ENCODE measurements around the gene DZIP1.
"Not testable (repeated sequence)": the region's sequence is repeated elsewhere in the genome, so short reads cannot be mapped to it uniquely, and the experiment has no call there.

The DZIP1 gene

DNA sequence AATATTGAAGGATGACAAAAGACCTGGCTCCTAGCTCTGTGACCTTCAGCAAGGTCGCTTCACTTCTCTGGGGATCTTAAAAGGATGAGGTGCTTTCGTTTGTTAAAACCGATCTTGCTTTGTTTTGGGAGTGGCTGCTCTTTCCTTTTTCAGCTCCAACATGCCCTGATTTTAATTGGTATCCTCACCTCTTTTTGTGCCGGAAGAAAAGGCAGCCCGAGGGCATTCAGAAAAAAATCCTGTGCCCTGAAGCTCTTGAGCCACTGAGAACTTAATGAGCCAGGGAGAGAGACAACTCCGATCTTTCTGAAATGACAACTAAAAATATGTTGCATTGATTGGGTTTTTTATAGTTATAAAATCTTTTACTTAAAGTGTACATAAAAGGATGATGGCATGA lies 72.6 kb downstream of the DZIP1 start:
- no peaks in the 10 kb centered on the region for H3K9me3 ChIP-seq (ENCODE audit: low read length)
- TF ChIP-seq, protein P1, sequence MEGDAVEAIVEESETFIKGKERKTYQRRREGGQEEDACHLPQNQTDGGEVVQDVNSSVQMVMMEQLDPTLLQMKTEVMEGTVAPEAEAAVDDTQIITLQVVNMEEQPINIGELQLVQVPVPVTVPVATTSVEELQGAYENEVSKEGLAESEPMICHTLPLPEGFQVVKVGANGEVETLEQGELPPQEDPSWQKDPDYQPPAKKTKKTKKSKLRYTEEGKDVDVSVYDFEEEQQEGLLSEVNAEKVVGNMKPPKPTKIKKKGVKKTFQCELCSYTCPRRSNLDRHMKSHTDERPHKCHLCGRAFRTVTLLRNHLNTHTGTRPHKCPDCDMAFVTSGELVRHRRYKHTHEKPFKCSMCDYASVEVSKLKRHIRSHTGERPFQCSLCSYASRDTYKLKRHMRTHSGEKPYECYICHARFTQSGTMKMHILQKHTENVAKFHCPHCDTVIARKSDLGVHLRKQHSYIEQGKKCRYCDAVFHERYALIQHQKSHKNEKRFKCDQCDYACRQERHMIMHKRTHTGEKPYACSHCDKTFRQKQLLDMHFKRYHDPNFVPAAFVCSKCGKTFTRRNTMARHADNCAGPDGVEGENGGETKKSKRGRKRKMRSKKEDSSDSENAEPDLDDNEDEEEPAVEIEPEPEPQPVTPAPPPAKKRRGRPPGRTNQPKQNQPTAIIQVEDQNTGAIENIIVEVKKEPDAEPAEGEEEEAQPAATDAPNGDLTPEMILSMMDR (IDR thresholded peaks at IDR 0.05; ENCODE audit: low read length) = no peak
- TF ChIP-seq EZH2 (IDR thresholded peaks at IDR 0.05; ENCODE audit: borderline replicate concordance, low read length) = no peak
- H3K79me2 ChIP-seq (ENCODE audit: insufficient read depth, low read length) = no peaks in the 10 kb centered on the region
- H3K36me3 ChIP-seq (ENCODE audit: insufficient read depth, low read length) = no peaks in the 10 kb centered on the region
- no peak overlapping the region for H3K4me2 ChIP-seq (ENCODE audit: low read length)
- no peak overlapping the region for H2AFZ ChIP-seq (ENCODE audit: low read length)
- no peaks in the 10 kb centered on the region for H3F3A ChIP-seq (ENCODE audit: insufficient read depth, low read length)
- no peaks in the 10 kb centered on the region for H4K20me1 ChIP-seq (ENCODE audit: insufficient read depth, low read length)
- H3K27me3 ChIP-seq (ENCODE audit: insufficient read depth, low read length) = no peaks in the 10 kb centered on the region
- H3K27ac ChIP-seq (ENCODE audit: low read depth, low read length, poor library complexity, severe bottlenecking) = no peak overlapping the region
- H3K9ac ChIP-seq (ENCODE audit: low read length) = no peak overlapping the region
- H3K4me1 ChIP-seq (ENCODE audit: insufficient read depth, low read length, severe bottlenecking) = no peaks in the 10 kb centered on the region
- 0 out of 2 replicates have a peak, but pooled peaks cover 3% of the 10 kb centered on the region for H3K9me2 ChIP-seq (ENCODE audit: low read depth, low read length)
- H3K4me3 ChIP-seq (ENCODE audit: low read depth, low read length, poor library complexity, severe bottlenecking) = no peak overlapping the region

- Histone ChIP-seq H3K4me1 (ENCODE audit: insufficient read depth, low read length, severe bottlenecking) (no peaks in the 10 kb centered on the region), H3K9me2 (ENCODE audit: low read depth, low read length) (0 out of 2 replicates have a peak, but pooled peaks cover 3% of the 10 kb centered on the region), H3K79me2 (ENCODE audit: insufficient read depth, low read length) (no peaks in the 10 kb centered on the region), H3K9me3 (ENCODE audit: low read length) (no peaks in the 10 kb centered on the region), H3K36me3 (ENCODE audit: insufficient read depth, low read length) (no peaks in the 10 kb centered on the region), H3K9ac (ENCODE audit: low read length) (no peak overlapping the region), H3K27ac (ENCODE audit: low read depth, low read length, poor library complexity, severe bottlenecking) (no peak overlapping the region), H2AFZ (ENCODE audit: low read length) (no peak overlapping the region), H3K4me3 (ENCODE audit: low read depth, low read length, poor library complexity, severe bottlenecking) (no peak overlapping the region), H3K27me3 (ENCODE audit: insufficient read depth, low read length) (no peaks in the 10 kb centered on the region), H4K20me1 (ENCODE audit: insufficient read depth, low read length) (no peaks in the 10 kb centered on the region), H3F3A (ENCODE audit: insufficient read depth, low read length) (no peaks in the 10 kb centered on the region), H3K4me2 (ENCODE audit: low read length) (no peak overlapping the region)
- TF ChIP-seq, protein P1 (IDR thresholded peaks at IDR 0.05; ENCODE audit: low read length) = no peak
- no peak for TF ChIP-seq EZH2 (IDR thresholded peaks at IDR 0.05; ENCODE audit: borderline replicate concordance, low read length)
Observed at GRCh38 chr13:95570016-95570415, 74.5 kb downstream of the DZIP1 start.

GRCh38 chr13:95568131-95568530 lies 76.4 kb downstream of the DZIP1 start:
- Histone ChIP-seq H3K36me3 (ENCODE audit: insufficient read depth, low read length) (no peaks in the 10 kb centered on the region), H3K79me2 (ENCODE audit: insufficient read depth, low read length) (no peaks in the 10 kb centered on the region), H3K4me1 (ENCODE audit: insufficient read depth, low read length, severe bottlenecking) (no peaks in the 10 kb centered on the region), H4K20me1 (ENCODE audit: insufficient read depth, low read length) (no peaks in the 10 kb centered on the region), H3K27me3 (ENCODE audit: insufficient read depth, low read length) (no peaks in the 10 kb centered on the region), H3K4me2 (ENCODE audit: low read length) (no peak overlapping the region), H3K9me3 (ENCODE audit: low read length) (no peaks in the 10 kb centered on the region), H2AFZ (ENCODE audit: low read length) (no peak overlapping the region), H3K4me3 (ENCODE audit: low read depth, low read length, poor library complexity, severe bottlenecking) (no peak overlapping the region), H3F3A (ENCODE audit: insufficient read depth, low read length) (no peaks in the 10 kb centered on the region), H3K27ac (ENCODE audit: low read depth, low read length, poor library complexity, severe bottlenecking) (no peak overlapping the region), H3K9ac (ENCODE audit: low read length) (no peak overlapping the region), H3K9me2 (ENCODE audit: low read depth, low read length) (0 out of 2 replicates have a peak, but pooled peaks cover 2% of the 10 kb centered on the region)
- TF ChIP-seq EZH2 (IDR thresholded peaks at IDR 0.05; ENCODE audit: borderline replicate concordance, low read length) = no peak
- TF ChIP-seq, protein P1 (IDR thresholded peaks at IDR 0.05; ENCODE audit: low read length) = no peak

DNA sequence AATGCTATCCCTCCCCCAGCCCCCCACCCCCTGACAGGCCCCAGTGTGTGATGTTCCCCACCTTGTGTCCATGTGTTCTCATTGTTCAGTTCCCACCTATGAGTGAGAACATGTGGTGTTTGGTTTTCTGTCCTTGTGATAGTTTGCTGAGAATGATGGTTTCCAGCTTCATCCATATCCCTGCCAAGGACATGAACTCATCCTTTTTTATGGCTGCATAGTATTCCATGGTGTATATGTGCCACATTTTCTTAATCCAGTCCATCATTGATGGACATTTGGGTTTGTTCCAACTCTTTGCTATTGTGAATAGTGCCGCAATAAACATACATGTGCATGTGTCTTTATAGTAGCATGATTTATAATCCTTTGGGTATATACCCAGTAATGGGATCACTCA lies 78.7 kb downstream of the DZIP1 start:
- not testable (repeated sequence) for H3K9me2 ChIP-seq (ENCODE audit: low read depth, low read length); H3K27ac ChIP-seq (ENCODE audit: low read depth, low read length, poor library complexity, severe bottlenecking); H3K4me3 ChIP-seq (ENCODE audit: low read depth, low read length, poor library complexity, severe bottlenecking); H3K79me2 ChIP-seq (ENCODE audit: insufficient read depth, low read length); H3K27me3 ChIP-seq (ENCODE audit: insufficient read depth, low read length); H3K9me3 ChIP-seq (ENCODE audit: low read length); H3K9ac ChIP-seq (ENCODE audit: low read length); H3F3A ChIP-seq (ENCODE audit: insufficient read depth, low read length); H4K20me1 ChIP-seq (ENCODE audit: insufficient read depth, low read length); H2AFZ ChIP-seq (ENCODE audit: low read length); H3K36me3 ChIP-seq (ENCODE audit: insufficient read depth, low read length); H3K4me1 ChIP-seq (ENCODE audit: insufficient read depth, low read length, severe bottlenecking); H3K4me2 ChIP-seq (ENCODE audit: low read length)
